ENCODE measurements around the gene STUB1. TPM values are rescaled to one million over a fixed set of nuclear protein-coding genes. Genes with fewer than 3 reads are reported as not detected.
A peak's percentile ranks its signal among the peaks of the same experiment; 100 is the strongest.

The STUB1 gene
- total RNA-seq, 1 donor from 2014 or later = 78.3 TPM

- Mint-ChIP-seq H3K9me3 (ENCODE audit: unreplicated experiment) (peaks cover 8% of the 10 kb centered on the region), H3K27me3 (ENCODE audit: unreplicated experiment) (peaks cover 10% of the 10 kb centered on the region), H3K36me3 (ENCODE audit: unreplicated experiment) (no peaks in the 10 kb centered on the region), H3K27ac (ENCODE audit: unreplicated experiment) (peak within 1 kb of the TSS; percentile 96), H3K4me3 (ENCODE audit: unreplicated experiment) (peak within 1 kb of the TSS; percentile 92), H3K4me1 (ENCODE audit: low read depth, unreplicated experiment) (peaks cover 2% of the 10 kb centered on the region)
- peak; percentile 92 for DNase-seq
- TF ChIP-seq CTCF (IDR thresholded peaks at IDR 0.05; ENCODE audit: partially characterized antibody, unreplicated experiment) = no peak
These were observed 43.8 kb upstream of the STUB1 start, which contains the start of gene METTL26 for GRCh38 chr16:636206-637080. METTL26 (minus strand) TSS chr16:636305; CDS start chr16:636290, 15 bp downstream.

GRCh38 chr16:637081-638018 is 42.9 kb upstream of the STUB1 start:
- peak; percentile 93 for DNase-seq
- H3K4me1 Mint-ChIP-seq (ENCODE audit: low read depth, unreplicated experiment) = peaks cover 2% of the 10 kb centered on the region
- H3K27me3 Mint-ChIP-seq (ENCODE audit: unreplicated experiment) = peaks cover 9% of the 10 kb centered on the region
- H3K27ac Mint-ChIP-seq (ENCODE audit: unreplicated experiment) = no peak overlapping the region
- H3K36me3 Mint-ChIP-seq (ENCODE audit: unreplicated experiment) = no peaks in the 10 kb centered on the region
- peak overlapping the region; percentile 55 for H3K4me3 Mint-ChIP-seq (ENCODE audit: unreplicated experiment)
- TF ChIP-seq CTCF (IDR thresholded peaks at IDR 0.05; ENCODE audit: partially characterized antibody, unreplicated experiment) = no peak
- peaks cover 8% of the 10 kb centered on the region for H3K9me3 Mint-ChIP-seq (ENCODE audit: unreplicated experiment)

GRCh38 chr16:638034-638543 is 42.1 kb upstream of the STUB1 start:
- peaks cover 2% of the 10 kb centered on the region for H3K4me1 Mint-ChIP-seq (ENCODE audit: low read depth, unreplicated experiment)
- peaks cover 9% of the 10 kb centered on the region for H3K27me3 Mint-ChIP-seq (ENCODE audit: unreplicated experiment)
- peak overlapping the region; percentile 55 for H3K4me3 Mint-ChIP-seq (ENCODE audit: unreplicated experiment)
- H3K36me3 Mint-ChIP-seq (ENCODE audit: unreplicated experiment) = no peaks in the 10 kb centered on the region
- H3K27ac Mint-ChIP-seq (ENCODE audit: unreplicated experiment) = no peak overlapping the region
- H3K9me3 Mint-ChIP-seq (ENCODE audit: unreplicated experiment) = peaks cover 8% of the 10 kb centered on the region
- TF ChIP-seq CTCF (IDR thresholded peaks at IDR 0.05; ENCODE audit: partially characterized antibody, unreplicated experiment) = no peak
- DNase-seq = no peak

DNA sequence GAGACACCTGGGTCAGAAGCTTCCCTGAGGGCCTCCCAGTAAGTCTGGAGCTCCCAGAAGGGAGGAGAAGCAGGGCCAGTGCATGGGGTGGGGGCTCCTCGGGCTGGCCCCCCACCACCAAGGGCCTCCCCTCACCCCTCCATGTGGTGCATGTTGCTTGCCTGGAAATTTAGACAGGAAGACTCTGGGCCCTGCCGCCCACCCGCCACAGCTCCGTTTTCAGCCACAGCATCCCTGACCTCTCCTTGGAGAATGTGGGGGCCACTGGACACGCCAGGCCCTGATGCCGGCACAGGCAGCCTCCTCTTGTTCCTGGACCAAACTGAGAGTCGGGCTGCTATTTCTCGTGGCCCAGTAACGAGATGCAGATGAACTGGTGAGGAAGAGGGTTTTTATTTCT is 41.4 kb upstream of the STUB1 start:
- no peak for DNase-seq
- H3K9me3 Mint-ChIP-seq (ENCODE audit: unreplicated experiment) = peaks cover 8% of the 10 kb centered on the region
- no peak overlapping the region for H3K27ac Mint-ChIP-seq (ENCODE audit: unreplicated experiment)
- TF ChIP-seq CTCF (IDR thresholded peaks at IDR 0.05; ENCODE audit: partially characterized antibody, unreplicated experiment) = no peak
- peak overlapping the region; percentile 15 for H3K4me3 Mint-ChIP-seq (ENCODE audit: unreplicated experiment)
- peaks cover 2% of the 10 kb centered on the region for H3K4me1 Mint-ChIP-seq (ENCODE audit: low read depth, unreplicated experiment)
- H3K27me3 Mint-ChIP-seq (ENCODE audit: unreplicated experiment) = peaks cover 9% of the 10 kb centered on the region
- H3K36me3 Mint-ChIP-seq (ENCODE audit: unreplicated experiment) = no peaks in the 10 kb centered on the region

Data from glutamatergic neuron (in vitro differentiated cells).